ENCODE results near the gene WIPI1.

DNA sequence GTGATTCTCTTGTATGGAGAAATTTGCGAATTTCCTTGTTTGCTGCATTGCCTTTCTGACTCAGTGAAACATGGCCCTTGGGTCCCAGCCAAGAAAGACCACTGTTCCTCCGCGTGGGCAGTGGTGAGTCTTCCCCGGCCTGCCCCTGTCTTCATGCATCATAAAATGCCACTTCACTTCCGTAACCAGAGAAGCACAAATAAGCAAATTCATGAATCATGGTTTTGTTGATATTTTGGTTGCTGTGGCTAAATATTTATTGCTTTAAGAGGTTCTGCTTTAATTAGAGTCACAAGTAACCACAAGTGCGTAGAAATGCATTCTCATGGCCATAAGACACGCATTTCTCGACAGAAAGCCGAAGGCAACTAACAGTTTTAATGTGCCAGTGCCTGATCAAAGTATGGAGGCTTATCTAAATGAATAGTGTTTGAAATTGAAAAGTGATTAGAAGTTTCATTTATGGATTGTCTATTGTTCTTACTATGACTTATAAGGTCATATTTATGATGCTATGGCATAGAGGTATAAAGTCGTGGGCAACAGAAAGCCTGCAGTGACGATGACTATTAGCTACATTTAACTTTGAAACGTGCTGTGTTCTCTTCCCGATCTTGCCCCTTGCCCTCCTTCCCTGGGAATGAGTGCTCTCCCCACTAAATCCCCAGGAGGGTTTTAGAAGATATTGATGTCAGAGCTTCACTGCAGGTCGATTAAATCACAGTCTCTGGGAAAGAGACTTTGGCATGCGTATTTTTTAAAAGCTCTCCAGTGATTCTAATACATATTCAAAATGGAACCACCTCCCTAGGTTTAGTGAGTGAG, 76.0 kb downstream of the WIPI1 start:
- TF ChIP-seq, protein P1, sequence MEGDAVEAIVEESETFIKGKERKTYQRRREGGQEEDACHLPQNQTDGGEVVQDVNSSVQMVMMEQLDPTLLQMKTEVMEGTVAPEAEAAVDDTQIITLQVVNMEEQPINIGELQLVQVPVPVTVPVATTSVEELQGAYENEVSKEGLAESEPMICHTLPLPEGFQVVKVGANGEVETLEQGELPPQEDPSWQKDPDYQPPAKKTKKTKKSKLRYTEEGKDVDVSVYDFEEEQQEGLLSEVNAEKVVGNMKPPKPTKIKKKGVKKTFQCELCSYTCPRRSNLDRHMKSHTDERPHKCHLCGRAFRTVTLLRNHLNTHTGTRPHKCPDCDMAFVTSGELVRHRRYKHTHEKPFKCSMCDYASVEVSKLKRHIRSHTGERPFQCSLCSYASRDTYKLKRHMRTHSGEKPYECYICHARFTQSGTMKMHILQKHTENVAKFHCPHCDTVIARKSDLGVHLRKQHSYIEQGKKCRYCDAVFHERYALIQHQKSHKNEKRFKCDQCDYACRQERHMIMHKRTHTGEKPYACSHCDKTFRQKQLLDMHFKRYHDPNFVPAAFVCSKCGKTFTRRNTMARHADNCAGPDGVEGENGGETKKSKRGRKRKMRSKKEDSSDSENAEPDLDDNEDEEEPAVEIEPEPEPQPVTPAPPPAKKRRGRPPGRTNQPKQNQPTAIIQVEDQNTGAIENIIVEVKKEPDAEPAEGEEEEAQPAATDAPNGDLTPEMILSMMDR (IDR thresholded peaks at IDR 0.05): no peak
- no peak for TF ChIP-seq HDAC2 (IDR thresholded peaks at IDR 0.05)
- no peak for TF ChIP-seq POLR2A (IDR thresholded peaks at IDR 0.05; ENCODE audit: low read length)
- no peak for TF ChIP-seq RFX5 (IDR thresholded peaks at IDR 0.05)
- TF ChIP-seq RAD21 (conservative IDR thresholded peaks at IDR 0.05 in 1 of 2, IDR thresholded peaks at IDR 0.05 in 1 of 2): no peak
- TF ChIP-seq, protein P2, sequence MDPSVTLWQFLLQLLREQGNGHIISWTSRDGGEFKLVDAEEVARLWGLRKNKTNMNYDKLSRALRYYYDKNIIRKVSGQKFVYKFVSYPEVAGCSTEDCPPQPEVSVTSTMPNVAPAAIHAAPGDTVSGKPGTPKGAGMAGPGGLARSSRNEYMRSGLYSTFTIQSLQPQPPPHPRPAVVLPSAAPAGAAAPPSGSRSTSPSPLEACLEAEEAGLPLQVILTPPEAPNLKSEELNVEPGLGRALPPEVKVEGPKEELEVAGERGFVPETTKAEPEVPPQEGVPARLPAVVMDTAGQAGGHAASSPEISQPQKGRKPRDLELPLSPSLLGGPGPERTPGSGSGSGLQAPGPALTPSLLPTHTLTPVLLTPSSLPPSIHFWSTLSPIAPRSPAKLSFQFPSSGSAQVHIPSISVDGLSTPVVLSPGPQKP (IDR thresholded peaks at IDR 0.05; ENCODE audit: low read depth, low read length): no peak
- TF ChIP-seq MYC (IDR thresholded peaks at IDR 0.05; ENCODE audit: borderline replicate concordance, low read length): no peak
- TF ChIP-seq EHMT2 (IDR thresholded peaks at IDR 0.05; ENCODE audit: low read depth): no peak
- TF ChIP-seq, protein P3, sequence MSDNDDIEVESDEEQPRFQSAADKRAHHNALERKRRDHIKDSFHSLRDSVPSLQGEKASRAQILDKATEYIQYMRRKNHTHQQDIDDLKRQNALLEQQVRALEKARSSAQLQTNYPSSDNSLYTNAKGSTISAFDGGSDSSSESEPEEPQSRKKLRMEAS (IDR thresholded peaks at IDR 0.05): no peak
- no peak for TF ChIP-seq RARB (CRISPR knock-in tag; IDR thresholded peaks at IDR 0.05)
